ENCODE results near the gene LRRC8D. TPM values are rescaled to one million over a fixed set of nuclear protein-coding genes. Genes with fewer than 3 reads are reported as not detected.

The LRRC8D gene
- polyA plus RNA-seq, 2 of the 4 experiments (the other 2 are of a cell fraction) = 41.8 to 76.7 TPM

GRCh38 chr1:89844241-89844807, 23.5 kb downstream of the LRRC8D start:
- H3K4me3 ChIP-seq = peak overlapping the region; percentile 81
- no peak for FAIRE-seq

GRCh38 chr1:89844860-89845259, 24.0 kb downstream of the LRRC8D start:
- 85% methylated on average over 5 of the region's 5 CpGs for WGBS (ENCODE audit: missing lambda C conversion rate)
- CTCF ChIA-PET = interaction anchor here (1.2 to 2.1 kb wide), 3 partner anchors 10 to 142 kb away, joined by 3 to 7 read pairs (median 5); no protein-coding TSS in a partner anchor

More at GRCh38 chr1:89844241-89844807, 23.5 kb downstream of the LRRC8D start:
- Histone ChIP-seq H3K27ac (peak overlapping the region; percentile 97), H3K4me1 (peaks cover 65% of the 10 kb centered on the region), H3K9me3 (no peaks in the 10 kb centered on the region), H3K4me2 (peak overlapping the region; percentile 80)
- peak in 1 of 2 experiments; percentile 13 for DNase-seq (ENCODE audit: low read depth in 1 of 2, low spot score in 1 of 2)
- 12% methylated on average over 7 of the region's 7 CpGs for WGBS (ENCODE audit: missing lambda C conversion rate)
- CTCF ChIA-PET = interaction anchor here (0.6 to 5.1 kb wide), 13 partner anchors 9 to 1712 kb away, joined by 3 to 35 read pairs (median 8); no protein-coding TSS in a partner anchor
- POLR2A ChIA-PET = interaction anchor here (1.0 to 1.7 kb wide), 3 partner anchors 23 to 147 kb away, joined by 3 to 5 read pairs (median 3); partner anchors contain the start of gene LRRC8D
- ATAC-seq = peak in 1 of 2 experiments; percentile 8; a peak in 3 of 6 replicates
- no peak for TF ChIP-seq HMGXB4 (CRISPR knock-in tag; IDR thresholded peaks at IDR 0.05; ENCODE audit: borderline replicate concordance)

GRCh38 chr1:89847191-89847729, 26.4 kb downstream of the LRRC8D start:
- peaks cover 40% of the 10 kb centered on the region for H3K4me1 ChIP-seq
- H3K9me3 ChIP-seq = no peaks in the 10 kb centered on the region
- peak overlapping the region in 1 of 2 experiments; percentile 46; a peak in 1 of 6 replicates for H3K27ac ChIP-seq
- FAIRE-seq (no peak), ATAC-seq (no peak), DNase-seq (ENCODE audit: low read depth in 1 of 2, low spot score in 1 of 2) (no peak)
- ChIA-PET CTCF (interaction anchor here (1.4 to 1.8 kb wide), 2 partner anchors 43 to 140 kb away, joined by 5 to 11 read pairs; no protein-coding TSS in a partner anchor), POLR2A (no interaction called here)
- WGBS (ENCODE audit: missing lambda C conversion rate) = 77% methylated on average over 4 of the region's 4 CpGs
- no peak overlapping the region for H3K4me3 ChIP-seq
- H3K4me2 ChIP-seq = peak overlapping the region; percentile 52; the same call in 2 of the 3 replicates
- TF ChIP-seq PHF8 (IDR thresholded peaks at IDR 0.05; ENCODE audit: borderline replicate concordance, low read depth) (no peak), FOXS1 (CRISPR knock-in tag; IDR thresholded peaks at IDR 0.05) (no peak), HOXB13 (CRISPR knock-in tag; IDR thresholded peaks at IDR 0.05; ENCODE audit: low read depth) (no peak), TP53 (CRISPR knock-in tag; IDR thresholded peaks at IDR 0.05) (no peak), MYC (IDR thresholded peaks at IDR 0.05; ENCODE audit: borderline replicate concordance, low read length) (no peak)

More at GRCh38 chr1:89844860-89845259, 24.0 kb downstream of the LRRC8D start:
- no peak for TF ChIP-seq NFE2L2 (conservative IDR thresholded peaks at IDR 0.05; ENCODE audit: low read length)
- no peak for TF ChIP-seq POLR2A (IDR thresholded peaks at IDR 0.05; ENCODE audit: low read length)
- no peak for TF ChIP-seq CHD4 (IDR thresholded peaks at IDR 0.05; ENCODE audit: borderline replicate concordance)
- TF ChIP-seq TFCP2L1 (CRISPR knock-in tag; IDR thresholded peaks at IDR 0.05) = no peak
- no peak for TF ChIP-seq EHMT2 (IDR thresholded peaks at IDR 0.05; ENCODE audit: low read depth)
- no peak for TF ChIP-seq HDAC2 (IDR thresholded peaks at IDR 0.05)
- no peak for TF ChIP-seq ZNF302 (CRISPR knock-in tag; IDR thresholded peaks at IDR 0.05)
- no peak for TF ChIP-seq MAZ (IDR thresholded peaks at IDR 0.05; ENCODE audit: borderline replicate concordance, low read depth, low read length)
- TF ChIP-seq JUNB (IDR thresholded peaks at IDR 0.05) = no peak
- no peak for TF ChIP-seq ZFP36 (IDR thresholded peaks at IDR 0.05; ENCODE audit: borderline replicate concordance, partially characterized antibody)
- TF ChIP-seq USF2 (IDR thresholded peaks at IDR 0.05) = no peak
- no peak for TF ChIP-seq MAX (IDR thresholded peaks at IDR 0.05)
- TF ChIP-seq NR3C1 (IDR thresholded peaks at IDR 0.05) = no peak
- no peak for TF ChIP-seq NPAS2 (CRISPR knock-in tag; IDR thresholded peaks at IDR 0.05; ENCODE audit: borderline replicate concordance)
- TF ChIP-seq CBX2 (IDR thresholded peaks at IDR 0.05; ENCODE audit: borderline replicate concordance, low read depth) = no peak
- TF ChIP-seq SMC3 (IDR thresholded peaks at IDR 0.05) = no peak
- no peak for TF ChIP-seq HMGXB4 (CRISPR knock-in tag; IDR thresholded peaks at IDR 0.05; ENCODE audit: borderline replicate concordance)
- TF ChIP-seq KDM1A (IDR thresholded peaks at IDR 0.05; ENCODE audit: low read depth) = no peak
- TF ChIP-seq HOXB5 (CRISPR knock-in tag; IDR thresholded peaks at IDR 0.05) = no peak
- no peak for TF ChIP-seq HEYL (CRISPR knock-in tag; IDR thresholded peaks at IDR 0.05)
- no peak for FAIRE-seq
- Histone ChIP-seq H3K4me2 (peak overlapping the region; percentile 80), H3K4me3 (peak overlapping the region; percentile 81), H3K27ac (peak overlapping the region; percentile 97), H3K9me3 (no peaks in the 10 kb centered on the region), H3K4me1 (peaks cover 63% of the 10 kb centered on the region)
- POLR2A ChIA-PET = no interaction called here
- no peak for DNase-seq (ENCODE audit: low read depth in 1 of 2, low spot score in 1 of 2)
- ATAC-seq = no peak
